K562 (cell line): ENCODE measurements around the gene STON1. TPM values are rescaled to one million over a fixed set of nuclear protein-coding genes. Genes with fewer than 3 reads are reported as not detected.
A peak's percentile ranks its signal among the peaks of the same experiment; 100 is the strongest.

Experiments used
- ATAC-seq: fragments of 200-7000 bp; cut with Tn5 transposase; 3 replicates; pipeline ENCODE4 v1.9.1; 2020; ENCODE audit warnings: moderate library complexity
- BruUV-seq: library from RNA; stranded (reverse); fragments of 400-500 nt; replicated peaks from 2 replicates; lab custom pipeline; 2021; lab: Mats Ljungman, UMichigan
- CTCF ChIA-PET: fragments of 300-600 bp; formaldehyde crosslinking; extraction: SDS; loops from one replicate; lab custom pipeline; 2021; ENCODE audit warnings: low intra/inter-chr PET ratio; lab: Yijun Ruan, JAX
- POLR2A ChIA-PET: fragments of 300-600, 350-650 bp; sonication (Branson Sonifier 250); formaldehyde crosslinking; extraction: SDS; loops from one replicate; lab custom pipeline; 2021; ENCODE audit warnings: antibody characterized with exemption, inconsistent platforms; lab: Yijun Ruan, JAX
- DNase-seq, 4 experiments: peaks; one replicate each; pipeline versions ENCODE4 v3.0.0 to v3.0.0-alpha.2; 2011 to 2018; ENCODE audit warnings: low spot score in 3 of 4, mixed read lengths in 3 of 4; ENCODE audit errors: extremely low read depth in 1 of 4
- FAIRE-seq: peaks from 2 replicates; lab custom pipeline; 2011; peaks lifted over from hg19 to GRCh38; lab: Jason Lieb, UNC
- H2AFZ ChIP-seq: 2 replicates; pipeline ENCODE4 v1.6.0; 2011; ENCODE audit warnings: low read depth, low read length, control low read depth, inconsistent platforms
- H3K27ac ChIP-seq: fragments of 200-600 bp; 3 replicates; pipeline ENCODE4 v1.8.0; 2011; ENCODE audit warnings: low read depth, mild to moderate bottlenecking, control low read depth, inconsistent platforms, low read length, moderate library complexity, mixed read lengths; ENCODE audit errors: extremely low read depth
- H3K27me3 ChIP-seq, 2 experiments: fragments of 300-600 bp in 1 of 2; 2 replicates in 1 of 2; 3 replicates in 1 of 2; pipeline versions ENCODE4 v1.6.0 to v1.8.0; 2011; ENCODE audit warnings: inconsistent platforms in 2 of 2, low read length in 2 of 2, mild to moderate bottlenecking in 1 of 2, mixed read lengths in 1 of 2, moderate library complexity in 1 of 2; ENCODE audit not compliant: control insufficient read depth in 2 of 2, insufficient read depth in 2 of 2
- H3K36me3 ChIP-seq: fragments of 300-600 bp; 3 replicates; pipeline ENCODE4 v1.8.0; 2011; ENCODE audit warnings: mild to moderate bottlenecking, low read length, inconsistent platforms; ENCODE audit not compliant: control insufficient read depth, insufficient read depth
- H3K4me1 ChIP-seq, 2 experiments: fragments of 200-600 bp in 1 of 2; replicated peaks in 1 of 2; 2 replicates in 1 of 2; 3 replicates in 1 of 2; pipeline versions ENCODE4 v1.5.1 to v1.8.0; 2011; ENCODE audit warnings: inconsistent platforms in 2 of 2, low read length in 2 of 2, mild to moderate bottlenecking in 1 of 2, mixed read lengths in 1 of 2, moderate library complexity in 1 of 2; ENCODE audit not compliant: control insufficient read depth in 2 of 2, insufficient read depth in 2 of 2
- H3K4me2 ChIP-seq: 2 replicates; pipeline ENCODE4 v1.6.1; 2011; ENCODE audit warnings: low read length, control low read depth, inconsistent platforms, mixed read lengths; ENCODE audit not compliant: insufficient read depth
- H3K4me3 ChIP-seq: fragments of 200-600 bp; sonication (generic), shearing (Covaris generic); 2 replicates; pipeline ENCODE4 v1.5.1; 2016; ENCODE audit warnings: control low read depth, inconsistent platforms
- H3K79me2 ChIP-seq: fragments of 200-600 bp; 3 replicates; pipeline ENCODE4 v1.8.0; 2011; ENCODE audit warnings: low read length, inconsistent platforms; ENCODE audit not compliant: control insufficient read depth, insufficient read depth
- H3K9ac ChIP-seq, 2 experiments: 2 replicates each; pipeline versions ENCODE4 v1.6.0 to v1.6.1; 2011; ENCODE audit warnings: low read depth in 2 of 2, low read length in 2 of 2, control low read depth in 1 of 2, inconsistent platforms in 1 of 2, mild to moderate bottlenecking in 1 of 2, mixed read lengths in 1 of 2; ENCODE audit not compliant: insufficient read depth in 1 of 2
- H3K9me1 ChIP-seq: one replicate; pipeline ENCODE4 v1.6.0; 2011; ENCODE audit warnings: inconsistent platforms, mild to moderate bottlenecking, low read length, moderate library complexity; ENCODE audit not compliant: control insufficient read depth, insufficient read depth
- H3K9me3 ChIP-seq: replicated peaks from 2 replicates; pipeline ENCODE4 v1.5.1; 2011; ENCODE audit warnings: low read depth, low read length, inconsistent platforms; ENCODE audit not compliant: control insufficient read depth, insufficient read depth
- H4K20me1 ChIP-seq: replicated peaks from 2 replicates; pipeline ENCODE4 v1.6.1; 2011; ENCODE audit warnings: low read length, inconsistent platforms, mixed read lengths; ENCODE audit not compliant: control insufficient read depth, insufficient read depth
- HMGN3 ChIP-seq: IDR thresholded peaks from 2 replicates; pipeline ENCODE4 v1.6.1; 2011; ENCODE audit warnings: borderline replicate concordance, low read depth, mild to moderate bottlenecking, mixed read lengths, low read length; ENCODE audit not compliant: insufficient read length; ENCODE audit errors: extremely low read depth
- POLR2A ChIP-seq: fragments of 450-650 bp; conservative IDR thresholded peaks from 2 replicates; pipeline ENCODE4 v1.6.1; 2016
- RFX1 ChIP-seq: fragments of 450-650 bp; IDR thresholded peaks from 2 replicates; pipeline ENCODE4 v1.6.1; 2016; ENCODE audit warnings: mild to moderate bottlenecking, moderate library complexity
- ZNF133 ChIP-seq: fragments of 250-450 bp; sonication (Bioruptor Pico); IDR thresholded peaks from 2 replicates; pipeline ENCODE4 v1.4.0; 2020; ENCODE audit warnings: mild to moderate bottlenecking
- ZNF174 ChIP-seq: fragments of 250-450 bp; sonication (Bioruptor Pico); IDR thresholded peaks from 2 replicates; pipeline ENCODE4 v1.4.0; 2020; ENCODE audit warnings: mild to moderate bottlenecking
- ZNF444 ChIP-seq: fragments of 250-450 bp; sonication (Bioruptor Pico); IDR thresholded peaks from 2 replicates; pipeline ENCODE4 v1.4.0; 2020; ENCODE audit warnings: mild to moderate bottlenecking, moderate library complexity
- WGBS: fragments of 100-300 bp; shearing (Covaris generic); methylation state at CpG from one replicate; pipeline ENCODE4 v1.1.6; 2016; ENCODE audit warnings: low coverage, mixed read lengths; ENCODE audit not compliant: insufficient coverage; ENCODE audit errors: missing lambda C conversion rate; 5-methylcytosine and 5-hydroxymethylcytosine counted together
- in situ Hi-C: fragments of 300-500 bp; cut with MboI; formaldehyde crosslinking; loops from 4 replicates; pipeline ENCODE4 v1.15.0; 2018; ENCODE audit warnings: inconsistent platforms, mixed read lengths
- intact Hi-C: fragments of 100-400 bp; cut with micrococcal nuclease; formaldehyde crosslinking; loops from 2 replicates; pipeline ENCODE4 v1.14.2; 2022
- polyA plus RNA-seq, 8 experiments: library from polyadenylated mRNA; depleted of rRNA in 4 of 8; stranded (reverse) in 5 of 8; unstranded in 3 of 8; fragments of >200 nt; fragmentation: Nextera tagmentation in 2 of 8; fragmentation: Illumina TruSeq in 1 of 8; extraction: Ambion mirVana in 2 of 8; extraction: Trizol in 1 of 8; gene quantifications; 2 replicates each; pipeline versions ENCODE4 v1.2.1 to v1.2.3, GENCODE V29; 2011 to 2014; ENCODE audit warnings: inconsistent platforms in 1 of 8, missing spikeins in 1 of 8
- total RNA-seq, 7 experiments: library from RNA; depleted of rRNA in 6 of 7; stranded (reverse); fragments of >200 nt in 6 of 7; fragmentation: Illumina TruSeq in 2 of 7; extraction: Trizol in 2 of 7; gene quantifications; 2 replicates each; pipeline versions ENCODE4 v1.2.1 to v1.2.3, GENCODE V29; 2011 to 2021; ENCODE audit warnings: low replicate concordance in 1 of 7
- TF ChIP-seq, protein P1 (sequence below): fragments of 450-650 bp; formaldehyde crosslinking; IDR thresholded peaks from 2 replicates; pipeline ENCODE4 v1.4.0; 2022; ENCODE audit warnings: missing genetic modification characterization
- TF ChIP-seq, protein P2 (sequence below): fragments of 450-650 bp; IDR thresholded peaks from 2 replicates; pipeline ENCODE4 v1.6.1; 2016; ENCODE audit warnings: low read depth, mild to moderate bottlenecking, moderate library complexity

The STON1 gene
- total and polyA plus RNA-seq, 9 of the 15 experiments (the other 6 are each of a cell fraction or from before 2014, with no cell fraction given), result 0.07 to 1.2 (median 0.55) TPM

DNA sequence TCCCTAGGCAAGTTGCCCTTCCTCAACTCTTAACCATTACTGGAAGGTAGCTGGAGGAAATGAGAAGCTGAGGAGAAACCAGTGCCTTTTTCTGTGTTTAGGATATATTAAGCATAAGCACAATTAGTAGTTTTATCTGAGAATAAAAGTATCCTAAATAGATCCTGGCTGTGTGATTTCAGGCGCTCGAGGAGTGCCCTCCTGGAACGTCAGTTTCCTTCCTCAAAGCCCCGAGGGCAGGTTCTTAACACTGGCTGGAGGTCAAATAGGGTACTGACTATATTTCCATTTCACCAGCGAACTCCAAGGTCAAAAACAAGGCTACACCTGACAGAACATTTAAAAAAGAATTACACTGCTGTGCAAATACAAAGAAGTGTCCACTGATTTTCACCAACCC, 1.5 kb upstream of the STON1 start (continued):
- no peak for TF ChIP-seq RFX1

DNA sequence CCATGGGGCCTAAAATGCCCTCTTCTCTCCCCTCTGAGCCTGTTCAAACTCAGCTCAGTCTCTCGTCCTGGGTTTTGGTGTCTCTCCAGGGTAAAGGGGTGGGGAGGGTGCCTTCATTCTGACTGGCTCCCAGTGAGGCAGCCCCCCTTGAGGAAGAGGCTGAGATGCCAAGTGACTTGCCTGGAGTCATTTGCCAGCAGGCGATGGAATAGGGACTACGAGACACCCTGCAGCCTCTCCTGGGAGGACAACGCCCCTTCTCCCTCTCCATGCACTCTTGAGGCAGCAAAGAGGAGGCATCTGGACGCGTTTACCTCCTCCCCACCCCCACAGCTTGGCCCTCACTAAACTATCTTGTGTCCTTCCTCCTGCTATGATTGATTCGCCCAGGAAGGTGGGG, 760 bp upstream of the STON1 start:
- no peak overlapping the region for H3K27ac ChIP-seq
- no peak overlapping the region for H2AFZ ChIP-seq
- ATAC-seq, result peak; percentile 33; the same call in 2 of the 3 replicates
- no peak overlapping the region for H3K4me3 ChIP-seq
- H3K36me3 ChIP-seq, result no peaks in the 10 kb centered on the region
- POLR2A ChIA-PET, result no interaction called here
- no peaks in the 10 kb centered on the region for H3K79me2 ChIP-seq
- H3K9me1 ChIP-seq, result no peaks in the 10 kb centered on the region
- CTCF ChIA-PET, result no interaction called here
- TF ChIP-seq ZNF174 (CRISPR knock-in tag) (no peak), ZNF444 (no peak), ZNF133 (CRISPR knock-in tag) (no peak), POLR2A (no peak), HMGN3 (no peak)
- TF ChIP-seq, protein P1, sequence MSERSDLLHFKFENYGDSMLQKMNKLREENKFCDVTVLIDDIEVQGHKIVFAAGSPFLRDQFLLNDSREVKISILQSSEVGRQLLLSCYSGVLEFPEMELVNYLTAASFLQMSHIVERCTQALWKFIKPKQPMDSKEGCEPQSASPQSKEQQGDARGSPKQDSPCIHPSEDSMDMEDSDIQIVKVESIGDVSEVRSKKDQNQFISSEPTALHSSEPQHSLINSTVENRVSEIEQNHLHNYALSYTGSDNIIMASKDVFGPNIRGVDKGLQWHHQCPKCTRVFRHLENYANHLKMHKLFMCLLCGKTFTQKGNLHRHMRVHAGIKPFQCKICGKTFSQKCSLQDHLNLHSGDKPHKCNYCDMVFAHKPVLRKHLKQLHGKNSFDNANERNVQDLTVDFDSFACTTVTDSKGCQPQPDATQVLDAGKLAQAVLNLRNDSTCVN (CRISPR knock-in tag), result no peak
- TF ChIP-seq, protein P2, sequence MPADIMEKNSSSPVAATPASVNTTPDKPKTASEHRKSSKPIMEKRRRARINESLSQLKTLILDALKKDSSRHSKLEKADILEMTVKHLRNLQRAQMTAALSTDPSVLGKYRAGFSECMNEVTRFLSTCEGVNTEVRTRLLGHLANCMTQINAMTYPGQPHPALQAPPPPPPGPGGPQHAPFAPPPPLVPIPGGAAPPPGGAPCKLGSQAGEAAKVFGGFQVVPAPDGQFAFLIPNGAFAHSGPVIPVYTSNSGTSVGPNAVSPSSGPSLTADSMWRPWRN, result no peak
- in situ Hi-C loops (no loop called here), intact Hi-C loops (no loop called here)
- WGBS, result 18% methylated on average over 7 of the region's 7 CpGs
- H3K9ac ChIP-seq, result peak overlapping the region in 1 of 2 experiments; percentile 36; a peak in 1 of 4 replicates
- BruUV-seq, result no TSS peak
- H3K27me3 ChIP-seq, result no peaks in the 10 kb centered on the region
- peaks cover 3 to 12% of the 10 kb centered on the region in 2 experiments; a peak in 3 of 5 replicates for H3K4me1 ChIP-seq
- H4K20me1 ChIP-seq, result no peaks in the 10 kb centered on the region
- no peak for FAIRE-seq
- peak overlapping the region; percentile 68; the same call in 1 of the 2 replicates for H3K4me2 ChIP-seq
- no peaks in the 10 kb centered on the region for H3K9me3 ChIP-seq
- DNase-seq, result peak in 1 of 4 experiments; percentile 18
